SK-N-SH (cell line): ENCODE results near the gene TMEM145. TPM values are rescaled to one million over a fixed set of nuclear protein-coding genes. Genes with fewer than 3 reads are reported as not detected.

Experiments used
- CTCF ChIA-PET: fragments of 300-600, 350-600 bp; formaldehyde crosslinking; extraction: SDS; loops from one replicate; lab custom pipeline; 2021; lab: Yijun Ruan, JAX
- POLR2A ChIA-PET: fragments of 350-600 bp; sonication (Branson Sonifier 250); formaldehyde crosslinking; extraction: SDS; loops from one replicate; lab custom pipeline; 2020; ENCODE audit warnings: antibody characterized with exemption, inconsistent platforms; lab: Yijun Ruan, JAX
- DNase-seq: peaks from one replicate; pipeline ENCODE4 v3.0.0; 2012
- H2AFZ ChIP-seq: fragments of 200-600 bp; sonication (generic); 2 replicates; pipeline ENCODE4 v1.8.1; 2016; ENCODE audit warnings: antibody characterized with exemption, mild to moderate bottlenecking, low read depth
- H3F3A ChIP-seq: fragments of 200-600 bp; sonication (generic); replicated peaks from 2 replicates; pipeline ENCODE3; 2016; ENCODE audit warnings: antibody characterized with exemption, mild to moderate bottlenecking; ENCODE audit not compliant: insufficient read depth
- H3K27ac ChIP-seq, 2 experiments: fragments of 200-500 bp in 1 of 2; fragments of 200-600 bp in 1 of 2; sonication (Bioruptor generic) in 1 of 2; sonication (generic), shearing (Covaris generic) in 1 of 2; 2 replicates each; pipeline versions ENCODE4 v1.5.1 to v1.6.1; 2014 to 2016; ENCODE audit warnings: low read depth in 2 of 2, inconsistent platforms in 1 of 2, low read length in 1 of 2, mild to moderate bottlenecking in 1 of 2, mixed read lengths in 1 of 2
- H3K27me3 ChIP-seq: fragments of 200-600 bp; sonication (generic), shearing (Covaris generic); 2 replicates; pipeline ENCODE4 v1.6.1; 2016; ENCODE audit warnings: mixed run types; ENCODE audit not compliant: insufficient read depth
- H3K36me3 ChIP-seq, 2 experiments: fragments of 200-500 bp in 1 of 2; fragments of 200-600 bp in 1 of 2; sonication (Bioruptor generic) in 1 of 2; sonication (generic) in 1 of 2; replicated peaks in 1 of 2; 2 replicates each; pipeline versions ENCODE3 to v1.5.1; 2014 to 2016; ENCODE audit warnings: low read length in 1 of 2, mild to moderate bottlenecking in 1 of 2; ENCODE audit not compliant: insufficient read depth in 2 of 2, control insufficient read depth in 1 of 2
- H3K4me1 ChIP-seq, 2 experiments: fragments of 200-500 bp in 1 of 2; fragments of 200-600 bp in 1 of 2; sonication (Bioruptor generic) in 1 of 2; sonication (generic), shearing (Covaris generic) in 1 of 2; 2 replicates each; pipeline versions ENCODE4 v1.5.1 to v1.6.1; 2014 to 2016; ENCODE audit warnings: low read depth in 1 of 2, low read length in 1 of 2, mixed run types in 1 of 2; ENCODE audit not compliant: insufficient read depth in 2 of 2, control insufficient read depth in 1 of 2
- H3K4me2 ChIP-seq: fragments of 200-600 bp; sonication (generic), shearing (Covaris generic); 2 replicates; pipeline ENCODE4 v1.6.1; 2017; ENCODE audit warnings: mixed run types
- H3K4me3 ChIP-seq, 2 experiments: fragments of 200-500 bp in 1 of 2; fragments of 200-600 bp in 1 of 2; sonication (Bioruptor generic) in 1 of 2; sonication (generic), shearing (Covaris generic) in 1 of 2; 2 replicates each; pipeline versions ENCODE4 v1.5.1 to v1.8.1; 2014 to 2016; ENCODE audit warnings: low read depth in 2 of 2, inconsistent platforms in 1 of 2, low read length in 1 of 2, mild to moderate bottlenecking in 1 of 2, mixed read lengths in 1 of 2, moderate library complexity in 1 of 2
- H3K79me2 ChIP-seq: fragments of 200-600 bp; sonication (generic); 2 replicates; pipeline ENCODE4 v1.8.1; 2017; ENCODE audit warnings: mild to moderate bottlenecking; ENCODE audit not compliant: insufficient read depth
- H3K9ac ChIP-seq: fragments of 200-600 bp; sonication (generic); 2 replicates; pipeline ENCODE4 v1.6.1; 2017; ENCODE audit warnings: mixed run types
- H3K9me2 ChIP-seq: fragments of 200-600 bp; sonication (generic); 2 replicates; pipeline ENCODE4 v1.6.1; 2017; ENCODE audit warnings: mixed run types
- H3K9me3 ChIP-seq: fragments of 200-600 bp; sonication (generic); 2 replicates; pipeline ENCODE4 v1.6.1; 2017; ENCODE audit warnings: mixed run types, mild to moderate bottlenecking, moderate library complexity
- H4K20me1 ChIP-seq: fragments of 200-600 bp; sonication (generic); 2 replicates; pipeline ENCODE4 v1.6.1; 2017; ENCODE audit warnings: mild to moderate bottlenecking, mixed run types; ENCODE audit not compliant: insufficient read depth
- FOXJ3 ChIP-seq: sonication (generic); formaldehyde crosslinking; IDR thresholded peaks from 2 replicates; pipeline ENCODE4 v1.5.1; 2020; ENCODE audit warnings: mild to moderate bottlenecking, missing genetic modification reagents
- RCOR1 ChIP-seq: fragments of 150-350 bp; IDR thresholded peaks from 2 replicates; pipeline ENCODE4 v1.6.1; 2017; ENCODE audit warnings: antibody characterized with exemption, low read length
- SIN3A ChIP-seq: IDR thresholded peaks from 2 replicates; pipeline ENCODE4 v1.6.1; 2012; ENCODE audit warnings: low read depth, mild to moderate bottlenecking, low read length, moderate library complexity, borderline replicate concordance
- TAF1 ChIP-seq: IDR thresholded peaks from 2 replicates; pipeline ENCODE4 v1.6.1; 2012; ENCODE audit warnings: low read depth, mild to moderate bottlenecking, low read length, moderate library complexity, borderline replicate concordance
- WGBS: methylation state at CpG from one replicate; pipeline ENCODE4 v1.1.6; 2017; ENCODE audit warnings: low lambda C conversion rate; 5-methylcytosine and 5-hydroxymethylcytosine counted together
- polyA plus RNA-seq, 3 experiments: library from polyadenylated mRNA; depleted of rRNA; stranded (reverse); fragments of >200 nt; gene quantifications; 2 replicates each; pipeline ENCODE4 v1.2.3, GENCODE V29; 2012
- TF ChIP-seq, protein P1 (sequence below): IDR thresholded peaks from 2 replicates; pipeline ENCODE4 v1.6.1; 2012; ENCODE audit warnings: mild to moderate bottlenecking, low read depth, low read length, moderate library complexity
- TF ChIP-seq, protein P2 (sequence below): fragments of 200-600 bp; sonication (generic); IDR thresholded peaks from 2 replicates; pipeline ENCODE4 v1.6.1; 2017; ENCODE audit warnings: antibody characterized with exemption, mild to moderate bottlenecking, moderate library complexity
- TF ChIP-seq, protein P3 (sequence below): IDR thresholded peaks from 2 replicates; pipeline ENCODE4 v1.4.0; 2012; ENCODE audit warnings: low read depth, borderline replicate concordance

TMEM145 gene
- polyA plus RNA-seq, 1 of the 3 experiments (the other 2 are of a cell fraction), result 2.0 TPM

DNA sequence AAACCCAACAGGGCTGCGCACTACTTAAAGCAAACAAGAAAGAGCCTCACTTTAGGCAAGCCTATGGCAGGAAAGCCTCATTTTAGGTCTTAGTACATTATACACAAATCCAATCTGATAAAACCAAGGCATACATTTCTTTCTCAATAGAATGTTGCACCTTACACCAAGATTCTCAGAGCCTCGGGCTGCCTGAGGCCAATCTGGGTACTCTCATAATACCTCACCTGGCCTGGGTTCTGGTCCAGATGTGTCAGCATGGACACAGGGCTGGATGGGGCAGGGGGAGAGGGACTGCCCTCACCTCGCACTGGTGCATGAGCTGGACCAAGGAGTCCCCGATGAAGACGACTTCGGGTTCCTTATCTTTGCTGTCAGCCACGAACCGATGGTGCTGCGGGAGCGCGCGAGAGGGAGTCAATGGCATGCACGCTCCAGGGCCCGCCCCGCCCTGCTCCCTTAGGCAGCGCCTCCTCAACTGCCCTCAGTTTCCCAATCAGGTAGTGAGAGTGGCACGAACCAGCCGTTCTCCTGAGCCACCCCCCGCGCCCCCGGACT lies 11.4 kb upstream of the TMEM145 start, which contains the start of gene PRR19:
PRR19 (plus strand) TSS at position 487 of the 558 bp plus-strand sequence. CDS start 7,453 bp downstream, outside the sequence.
- Histone ChIP-seq H3K79me2 (peaks cover 13% of the 10 kb centered on the region), H3K36me3 (peaks cover 0 to 6% of the 10 kb centered on the region in 2 experiments), H3K27ac (peak within 1 kb of the TSS; percentile 64 to 82), H3K4me1 (peaks cover 9 to 10% of the 10 kb centered on the region in 2 experiments; a peak in 3 of 4 replicates), H3K27me3 (no peaks in the 10 kb centered on the region), H3K4me3 (peak within 1 kb of the TSS; percentile 69 to 86), H3K9me3 (no peaks in the 10 kb centered on the region), H3K9me2 (no peaks in the 10 kb centered on the region), H3K9ac (peak within 1 kb of the TSS; percentile 66), H3K4me2 (peak within 1 kb of the TSS; percentile 78), H2AFZ (peak within 1 kb of the TSS; percentile 87; the same call in 1 of the 2 replicates), H4K20me1 (no peaks in the 10 kb centered on the region), H3F3A (peaks cover 15% of the 10 kb centered on the region)
- 9% methylated on average over 13 of the region's 21 CpGs for WGBS
- no peak for DNase-seq
- TF ChIP-seq, protein P1, sequence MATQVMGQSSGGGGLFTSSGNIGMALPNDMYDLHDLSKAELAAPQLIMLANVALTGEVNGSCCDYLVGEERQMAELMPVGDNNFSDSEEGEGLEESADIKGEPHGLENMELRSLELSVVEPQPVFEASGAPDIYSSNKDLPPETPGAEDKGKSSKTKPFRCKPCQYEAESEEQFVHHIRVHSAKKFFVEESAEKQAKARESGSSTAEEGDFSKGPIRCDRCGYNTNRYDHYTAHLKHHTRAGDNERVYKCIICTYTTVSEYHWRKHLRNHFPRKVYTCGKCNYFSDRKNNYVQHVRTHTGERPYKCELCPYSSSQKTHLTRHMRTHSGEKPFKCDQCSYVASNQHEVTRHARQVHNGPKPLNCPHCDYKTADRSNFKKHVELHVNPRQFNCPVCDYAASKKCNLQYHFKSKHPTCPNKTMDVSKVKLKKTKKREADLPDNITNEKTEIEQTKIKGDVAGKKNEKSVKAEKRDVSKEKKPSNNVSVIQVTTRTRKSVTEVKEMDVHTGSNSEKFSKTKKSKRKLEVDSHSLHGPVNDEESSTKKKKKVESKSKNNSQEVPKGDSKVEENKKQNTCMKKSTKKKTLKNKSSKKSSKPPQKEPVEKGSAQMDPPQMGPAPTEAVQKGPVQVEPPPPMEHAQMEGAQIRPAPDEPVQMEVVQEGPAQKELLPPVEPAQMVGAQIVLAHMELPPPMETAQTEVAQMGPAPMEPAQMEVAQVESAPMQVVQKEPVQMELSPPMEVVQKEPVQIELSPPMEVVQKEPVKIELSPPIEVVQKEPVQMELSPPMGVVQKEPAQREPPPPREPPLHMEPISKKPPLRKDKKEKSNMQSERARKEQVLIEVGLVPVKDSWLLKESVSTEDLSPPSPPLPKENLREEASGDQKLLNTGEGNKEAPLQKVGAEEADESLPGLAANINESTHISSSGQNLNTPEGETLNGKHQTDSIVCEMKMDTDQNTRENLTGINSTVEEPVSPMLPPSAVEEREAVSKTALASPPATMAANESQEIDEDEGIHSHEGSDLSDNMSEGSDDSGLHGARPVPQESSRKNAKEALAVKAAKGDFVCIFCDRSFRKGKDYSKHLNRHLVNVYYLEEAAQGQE, result no peak
- TF ChIP-seq SIN3A, result 0 out of 2 replicates have a peak, but pooled peaks have one; percentile 10
- TF ChIP-seq, protein P2, sequence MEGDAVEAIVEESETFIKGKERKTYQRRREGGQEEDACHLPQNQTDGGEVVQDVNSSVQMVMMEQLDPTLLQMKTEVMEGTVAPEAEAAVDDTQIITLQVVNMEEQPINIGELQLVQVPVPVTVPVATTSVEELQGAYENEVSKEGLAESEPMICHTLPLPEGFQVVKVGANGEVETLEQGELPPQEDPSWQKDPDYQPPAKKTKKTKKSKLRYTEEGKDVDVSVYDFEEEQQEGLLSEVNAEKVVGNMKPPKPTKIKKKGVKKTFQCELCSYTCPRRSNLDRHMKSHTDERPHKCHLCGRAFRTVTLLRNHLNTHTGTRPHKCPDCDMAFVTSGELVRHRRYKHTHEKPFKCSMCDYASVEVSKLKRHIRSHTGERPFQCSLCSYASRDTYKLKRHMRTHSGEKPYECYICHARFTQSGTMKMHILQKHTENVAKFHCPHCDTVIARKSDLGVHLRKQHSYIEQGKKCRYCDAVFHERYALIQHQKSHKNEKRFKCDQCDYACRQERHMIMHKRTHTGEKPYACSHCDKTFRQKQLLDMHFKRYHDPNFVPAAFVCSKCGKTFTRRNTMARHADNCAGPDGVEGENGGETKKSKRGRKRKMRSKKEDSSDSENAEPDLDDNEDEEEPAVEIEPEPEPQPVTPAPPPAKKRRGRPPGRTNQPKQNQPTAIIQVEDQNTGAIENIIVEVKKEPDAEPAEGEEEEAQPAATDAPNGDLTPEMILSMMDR, result no peak
- no peak for TF ChIP-seq FOXJ3 (CRISPR knock-in tag)
- TF ChIP-seq RCOR1, result no peak
- ChIA-PET CTCF (interaction anchor here (0.6 to 2.4 kb wide), 8 partner anchors 13 to 126 kb away, joined by 3 to 10 read pairs (median 4); no protein-coding TSS in a partner anchor), POLR2A (interaction anchor here (0.7 to 1.1 kb wide), 6 partner anchors 9 to 1132 kb away, joined by 3 read pairs; no protein-coding TSS in a partner anchor)

DNA sequence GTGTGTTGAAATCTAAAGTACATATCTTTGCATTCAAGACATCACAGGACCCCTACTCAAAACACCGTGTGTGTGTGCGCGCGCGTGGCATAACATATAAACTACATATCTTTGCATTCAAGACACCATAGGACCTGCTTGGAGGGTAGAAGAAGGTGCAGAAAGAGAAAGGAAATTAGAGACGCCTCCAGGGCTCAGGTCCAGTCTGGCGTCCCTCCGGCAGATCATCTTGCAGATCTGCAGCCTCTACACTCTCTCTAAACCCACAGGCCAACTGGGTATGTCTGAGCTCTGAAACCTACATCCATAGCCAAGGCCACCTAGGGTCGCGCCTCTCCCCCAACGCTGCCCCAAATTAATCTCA lies 10.0 kb upstream of the TMEM145 start:
- no peaks in the 10 kb centered on the region for H3K27me3 ChIP-seq
- ChIA-PET CTCF (interaction anchor here (1.1 to 2.4 kb wide), 4 partner anchors 8 to 24 kb away, joined by 3 to 10 read pairs (median 5); no protein-coding TSS in a partner anchor), POLR2A (interaction anchor here (0.8 to 1.0 kb wide), 3 partner anchors 7 to 59 kb away, joined by 3 to 4 read pairs (median 3); no protein-coding TSS in a partner anchor)
- no peaks in the 10 kb centered on the region for H3K9me2 ChIP-seq
- peaks cover 9% of the 10 kb centered on the region for H3F3A ChIP-seq
- H3K9me3 ChIP-seq, result no peaks in the 10 kb centered on the region
- peak overlapping the region; percentile 64 to 82; a peak in 3 of 4 replicates for H3K27ac ChIP-seq
- peaks cover 13% of the 10 kb centered on the region for H3K79me2 ChIP-seq
- peak overlapping the region; percentile 24 to 86 for H3K4me3 ChIP-seq
- TF ChIP-seq, protein P3, sequence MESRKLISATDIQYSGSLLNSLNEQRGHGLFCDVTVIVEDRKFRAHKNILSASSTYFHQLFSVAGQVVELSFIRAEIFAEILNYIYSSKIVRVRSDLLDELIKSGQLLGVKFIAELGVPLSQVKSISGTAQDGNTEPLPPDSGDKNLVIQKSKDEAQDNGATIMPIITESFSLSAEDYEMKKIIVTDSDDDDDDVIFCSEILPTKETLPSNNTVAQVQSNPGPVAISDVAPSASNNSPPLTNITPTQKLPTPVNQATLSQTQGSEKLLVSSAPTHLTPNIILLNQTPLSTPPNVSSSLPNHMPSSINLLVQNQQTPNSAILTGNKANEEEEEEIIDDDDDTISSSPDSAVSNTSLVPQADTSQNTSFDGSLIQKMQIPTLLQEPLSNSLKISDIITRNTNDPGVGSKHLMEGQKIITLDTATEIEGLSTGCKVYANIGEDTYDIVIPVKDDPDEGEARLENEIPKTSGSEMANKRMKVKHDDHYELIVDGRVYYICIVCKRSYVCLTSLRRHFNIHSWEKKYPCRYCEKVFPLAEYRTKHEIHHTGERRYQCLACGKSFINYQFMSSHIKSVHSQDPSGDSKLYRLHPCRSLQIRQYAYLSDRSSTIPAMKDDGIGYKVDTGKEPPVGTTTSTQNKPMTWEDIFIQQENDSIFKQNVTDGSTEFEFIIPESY, result no peak
- TF ChIP-seq TAF1, result no peak
- no peaks in the 10 kb centered on the region for H4K20me1 ChIP-seq
- peak overlapping the region; percentile 78 for H3K4me2 ChIP-seq
- H3K9ac ChIP-seq, result peak overlapping the region; percentile 66; the same call in 1 of the 2 replicates
- WGBS, result 82% methylated on average over 11 of the region's 11 CpGs
- H3K4me1 ChIP-seq, result peaks cover 9 to 10% of the 10 kb centered on the region in 2 experiments; a peak in 3 of 4 replicates
- peak; percentile 25 for DNase-seq
- H3K36me3 ChIP-seq, result peaks cover 0 to 6% of the 10 kb centered on the region in 2 experiments
- peak overlapping the region; percentile 87; the same call in 1 of the 2 replicates for H2AFZ ChIP-seq
